Activated CD4-positive, alpha-beta memory T cell treated with anti-CD3 and anti-CD28 coated beads, Interleukin-2, amount 10 ng/mL, durations not matched to agents 7 days and 5 days (primary cell): ENCODE measurements around the gene KCNC4. TPM values are rescaled to one million over a fixed set of nuclear protein-coding genes. Genes with fewer than 3 reads are reported as not detected.

Experiments used
- CTCF ChIA-PET: fragments of 350-600 bp; sonication (Branson Sonifier 250); formaldehyde crosslinking; loops from one replicate; lab custom pipeline; 2021; ENCODE audit warnings: antibody characterized with exemption, inconsistent platforms; lab: Charles Lee
- POLR2A ChIA-PET: fragments of 350-600 bp; sonication (Branson Sonifier 250); formaldehyde crosslinking; loops from one replicate; lab custom pipeline; 2021; ENCODE audit warnings: antibody characterized with exemption; lab: Charles Lee
- DNase-seq: peaks from one replicate; pipeline ENCODE4 v3.0.0-alpha.2; 2020
- H3K27ac Mint-ChIP-seq: one replicate; pipeline ENCODE4 v1.8.0; 2021; ENCODE audit warnings: mild to moderate bottlenecking, mixed read lengths
- H3K27me3 Mint-ChIP-seq: one replicate; pipeline ENCODE4 v1.8.0; 2021; ENCODE audit warnings: mixed read lengths
- H3K36me3 Mint-ChIP-seq: one replicate; pipeline ENCODE4 v1.8.0; 2021; ENCODE audit warnings: low read depth, mixed read lengths
- H3K4me1 Mint-ChIP-seq: one replicate; pipeline ENCODE4 v1.8.0; 2021; ENCODE audit warnings: mixed read lengths
- H3K4me3 Mint-ChIP-seq: one replicate; pipeline ENCODE4 v1.8.0; 2021; ENCODE audit warnings: mild to moderate bottlenecking, mixed read lengths
- H3K9me3 Mint-ChIP-seq: one replicate; pipeline ENCODE4 v1.8.0; 2021; ENCODE audit warnings: mixed read lengths
- total RNA-seq, 2 experiments: library from RNA; stranded (reverse); gene quantifications; one replicate each; pipeline ENCODE4 v1.2.3, GENCODE V29; 2021

Gene KCNC4
- 1 to 10 TPM; 6.8 to 8.1 TPM for total RNA-seq

DNA sequence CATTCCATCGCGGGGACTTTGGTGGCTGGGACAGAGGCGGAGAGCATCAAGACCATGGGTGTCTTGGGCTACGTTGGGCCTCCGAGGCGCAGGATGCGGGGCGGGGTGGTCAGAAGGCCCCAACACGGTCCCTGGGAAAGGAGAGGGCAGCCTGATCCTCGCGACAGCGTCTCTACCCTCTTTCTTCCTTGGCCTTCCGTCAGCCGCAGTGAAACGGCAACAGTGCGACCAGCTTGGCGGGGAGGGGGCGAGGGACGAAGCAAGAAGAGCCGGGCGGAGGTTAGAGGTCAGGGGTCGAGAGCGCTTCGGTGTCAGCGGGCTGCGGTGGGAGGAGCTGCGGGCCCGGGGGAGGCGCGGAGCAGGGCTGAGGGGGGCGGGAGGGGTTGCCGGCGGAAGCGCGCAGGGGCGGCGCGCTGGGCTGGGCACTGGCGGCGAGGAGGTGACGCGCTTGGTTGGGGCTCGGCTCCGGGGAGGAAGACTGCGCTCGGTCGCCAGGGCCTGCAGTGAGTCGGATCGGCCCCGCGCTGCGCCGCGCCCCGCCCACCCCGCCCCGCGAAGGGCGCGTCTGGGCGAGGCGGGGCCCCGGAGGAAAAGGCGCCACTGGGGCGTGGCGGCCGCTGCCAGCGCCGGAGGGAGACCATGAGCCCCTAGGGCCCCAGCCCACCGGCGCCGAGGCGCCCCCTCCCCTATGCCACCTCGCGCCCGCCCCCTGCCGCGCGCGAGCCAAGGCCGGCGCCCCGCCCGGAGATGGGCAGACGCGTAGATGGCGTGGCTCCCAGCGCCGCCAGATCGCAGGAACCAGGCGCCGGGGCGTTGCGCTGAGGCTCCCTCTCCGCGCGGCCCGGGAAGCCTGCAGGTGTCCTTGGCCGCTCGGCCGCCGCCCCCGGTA, at the start of gene KCNC4:
TSS of gene KCNC4 (plus strand) at position 600 of the 889 bp plus-strand sequence. CDS start 1,186 bp downstream, outside the sequence.
- H3K27me3 Mint-ChIP-seq = peaks cover 9% of the 10 kb centered on the region
- H3K36me3 Mint-ChIP-seq = peaks cover 3% of the 10 kb centered on the region
- H3K4me3 Mint-ChIP-seq = peak within 1 kb of the TSS; percentile 81
- CTCF ChIA-PET = interaction anchor here (0.6 to 7.1 kb wide), 11 partner anchors 9 to 286 kb away, joined by 3 to 234 read pairs (median 12); partner anchors contain the start of gene RBM15
- peaks cover 46% of the 10 kb centered on the region for H3K4me1 Mint-ChIP-seq
- POLR2A ChIA-PET = interaction anchor here (0.7 to 8.0 kb wide), 8 partner anchors 9 to 250 kb away, joined by 3 to 142 read pairs (median 4); partner anchors contain the start of genes LAMTOR5 and RBM15
- H3K9me3 Mint-ChIP-seq = no peaks in the 10 kb centered on the region
- DNase-seq = peak; percentile 95
- peak within 1 kb of the TSS; percentile 88 for H3K27ac Mint-ChIP-seq

DNA sequence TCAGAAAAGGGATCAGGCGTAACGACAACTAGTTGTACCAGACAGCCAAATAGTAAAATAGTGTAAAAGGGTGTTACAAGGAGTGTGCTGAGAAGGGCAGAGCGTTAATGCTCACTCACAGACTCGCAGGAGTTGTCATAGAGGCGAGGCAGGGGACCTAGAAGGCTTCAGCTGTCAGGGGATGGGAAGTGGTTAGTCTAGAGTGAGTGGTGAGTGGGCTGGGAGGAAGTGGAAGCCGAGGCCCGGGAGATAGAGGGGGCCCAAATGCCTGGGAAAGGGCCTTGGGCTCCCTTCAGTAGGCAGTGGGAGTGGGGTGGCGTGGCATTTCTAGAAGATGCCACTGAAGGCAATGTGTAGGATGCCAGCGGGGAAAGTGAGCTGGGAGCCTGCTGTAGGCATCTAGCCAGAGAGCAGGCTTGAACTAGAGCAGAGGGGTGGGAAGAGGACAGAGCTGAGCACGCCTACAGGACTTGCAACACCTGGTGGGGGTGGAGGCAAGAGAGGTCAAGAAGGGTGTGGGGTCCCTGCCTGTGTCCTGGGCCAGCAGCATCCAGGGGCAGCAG, 49.5 kb upstream of the KCNC4 start:
- no peaks in the 10 kb centered on the region for H3K9me3 Mint-ChIP-seq
- CTCF ChIA-PET = interaction anchor here (1.4 to 1.5 kb wide), 2 partner anchors 101 to 107 kb away, joined by 4 to 5 read pairs; no protein-coding TSS in a partner anchor

DNA sequence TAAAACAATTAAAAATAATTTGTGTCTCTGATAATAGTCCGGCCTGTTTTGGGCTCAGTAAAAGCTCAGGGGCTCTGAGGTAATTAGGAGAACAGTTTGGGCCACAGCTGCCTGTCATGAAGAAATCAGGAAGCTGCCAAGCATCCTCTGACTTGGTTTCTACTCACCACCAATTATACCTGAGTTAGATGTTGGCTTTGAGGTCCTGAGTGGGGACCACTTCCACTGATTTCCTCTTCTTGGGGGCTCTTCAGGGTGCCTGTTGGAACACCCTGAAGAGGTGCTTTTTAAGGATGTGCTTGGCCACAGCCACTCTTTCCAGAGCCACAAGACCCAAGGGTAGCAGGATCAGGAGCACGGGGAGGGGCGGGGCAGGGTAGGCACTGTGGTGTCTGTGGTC, 48.9 kb upstream of the KCNC4 start:
- POLR2A ChIA-PET = no interaction called here
- CTCF ChIA-PET = interaction anchor here (1.4 to 1.5 kb wide), 2 partner anchors 101 to 108 kb away, joined by 4 to 5 read pairs; no protein-coding TSS in a partner anchor
- DNase-seq = no peak
- Mint-ChIP-seq H3K36me3 (no peaks in the 10 kb centered on the region), H3K9me3 (no peaks in the 10 kb centered on the region), H3K4me1 (no peaks in the 10 kb centered on the region), H3K27ac (no peak overlapping the region), H3K4me3 (no peak overlapping the region), H3K27me3 (peaks cover 23% of the 10 kb centered on the region)

More for the DNA sequence above, 49.5 kb upstream of the KCNC4 start:
- Mint-ChIP-seq H3K4me1 (no peaks in the 10 kb centered on the region), H3K4me3 (no peak overlapping the region), H3K27me3 (peaks cover 26% of the 10 kb centered on the region), H3K36me3 (no peaks in the 10 kb centered on the region), H3K27ac (no peak overlapping the region)
- POLR2A ChIA-PET = no interaction called here
- DNase-seq = no peak

DNA sequence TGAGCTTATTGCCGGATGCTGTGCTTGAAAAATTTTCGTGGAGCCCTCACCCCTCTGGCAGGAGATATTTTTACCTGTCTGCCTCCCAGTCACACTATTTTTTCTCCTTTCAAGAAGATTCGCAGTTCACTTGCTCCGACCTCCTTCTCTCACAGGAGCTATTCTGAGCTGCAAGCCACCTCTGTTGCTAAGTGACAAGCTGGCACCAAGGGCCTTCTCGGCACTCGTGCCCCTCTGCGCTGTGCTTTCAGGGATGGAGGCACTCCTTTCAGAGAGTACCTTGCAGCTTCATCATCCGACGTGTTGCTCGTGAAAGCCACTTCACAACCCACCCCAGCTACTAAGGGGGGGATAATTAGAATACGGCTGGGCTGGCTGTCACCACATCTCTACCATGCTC, 48.3 kb upstream of the KCNC4 start:
- H3K27me3 Mint-ChIP-seq = peaks cover 17% of the 10 kb centered on the region
- no peak overlapping the region for H3K4me3 Mint-ChIP-seq
- DNase-seq = no peak
- H3K27ac Mint-ChIP-seq = no peak overlapping the region
- H3K9me3 Mint-ChIP-seq = no peaks in the 10 kb centered on the region
- ChIA-PET CTCF (interaction anchor here (1.4 to 1.5 kb wide), 2 partner anchors 102 to 108 kb away, joined by 4 to 5 read pairs; no protein-coding TSS in a partner anchor), POLR2A (no interaction called here)
- no peaks in the 10 kb centered on the region for H3K4me1 Mint-ChIP-seq
- H3K36me3 Mint-ChIP-seq = no peaks in the 10 kb centered on the region

DNA sequence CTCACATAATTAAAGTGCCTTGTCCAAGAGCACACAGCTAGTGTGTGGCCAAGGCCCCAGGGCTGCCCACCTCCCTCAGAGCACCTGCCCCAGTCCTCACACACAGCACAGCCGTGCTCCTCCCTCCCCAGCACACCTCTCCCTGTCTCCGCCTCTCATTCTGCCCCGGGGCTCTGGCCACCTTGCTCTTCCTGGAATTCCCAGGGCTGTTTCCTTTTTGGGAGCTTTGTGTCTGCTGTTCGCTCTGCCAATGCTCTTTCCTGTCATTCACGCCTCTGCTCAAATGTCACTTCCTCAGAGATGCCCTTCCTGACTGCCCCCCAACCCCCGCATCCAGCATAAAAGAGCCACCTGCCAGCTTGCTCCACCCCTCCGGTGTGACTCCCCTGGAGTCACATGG, 46.5 kb upstream of the KCNC4 start:
- Mint-ChIP-seq H3K4me3 (no peak overlapping the region), H3K9me3 (no peaks in the 10 kb centered on the region), H3K27me3 (peaks cover 11% of the 10 kb centered on the region), H3K27ac (no peak overlapping the region), H3K4me1 (no peaks in the 10 kb centered on the region), H3K36me3 (no peaks in the 10 kb centered on the region)
- CTCF ChIA-PET = interaction anchor here (0.7 to 1.6 kb wide), 2 partner anchors 58 to 80 kb away, joined by 3 read pairs; no protein-coding TSS in a partner anchor
- POLR2A ChIA-PET = no interaction called here
- no peak for DNase-seq

DNA sequence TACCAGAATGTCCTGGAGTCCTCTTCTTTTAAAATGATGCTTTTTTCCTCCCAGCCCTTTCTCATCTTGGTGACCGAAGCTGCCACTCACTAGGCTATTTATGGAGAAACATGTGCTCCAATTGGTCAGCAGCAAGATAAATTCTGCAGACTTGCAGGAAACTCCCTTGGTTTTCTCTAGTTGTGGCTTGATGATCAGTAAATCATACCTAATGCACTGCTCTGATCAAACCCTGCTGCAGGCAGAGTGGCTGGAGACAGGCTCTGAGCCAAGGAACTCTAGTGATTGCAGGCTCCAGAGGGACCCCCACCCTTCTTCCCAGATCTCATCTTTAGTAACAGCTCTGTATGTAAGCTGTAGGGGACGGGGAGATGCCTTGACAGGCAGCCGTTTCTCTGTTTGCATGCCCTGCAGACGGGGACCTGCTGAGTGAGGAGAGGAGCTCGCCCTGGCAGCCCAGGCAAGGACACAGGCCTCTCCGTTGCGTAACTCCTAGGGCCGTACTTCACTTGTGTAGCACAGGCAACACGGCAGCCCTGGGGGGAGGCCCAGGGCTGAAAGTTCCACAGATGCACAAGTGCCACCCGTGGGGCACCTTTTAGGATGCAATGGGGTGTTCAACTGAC, 45.3 kb upstream of the KCNC4 start:
- H3K27ac Mint-ChIP-seq = no peak overlapping the region
- ChIA-PET CTCF (interaction anchor here (1.6 kb wide), 1 partner anchor 59 kb away, joined by 3 read pairs; no protein-coding TSS in a partner anchor), POLR2A (no interaction called here)
- no peak for DNase-seq
- H3K4me3 Mint-ChIP-seq = no peak overlapping the region
- H3K36me3 Mint-ChIP-seq = no peaks in the 10 kb centered on the region
- no peaks in the 10 kb centered on the region for H3K9me3 Mint-ChIP-seq
- no peaks in the 10 kb centered on the region for H3K4me1 Mint-ChIP-seq
- H3K27me3 Mint-ChIP-seq = peaks cover 10% of the 10 kb centered on the region

DNA sequence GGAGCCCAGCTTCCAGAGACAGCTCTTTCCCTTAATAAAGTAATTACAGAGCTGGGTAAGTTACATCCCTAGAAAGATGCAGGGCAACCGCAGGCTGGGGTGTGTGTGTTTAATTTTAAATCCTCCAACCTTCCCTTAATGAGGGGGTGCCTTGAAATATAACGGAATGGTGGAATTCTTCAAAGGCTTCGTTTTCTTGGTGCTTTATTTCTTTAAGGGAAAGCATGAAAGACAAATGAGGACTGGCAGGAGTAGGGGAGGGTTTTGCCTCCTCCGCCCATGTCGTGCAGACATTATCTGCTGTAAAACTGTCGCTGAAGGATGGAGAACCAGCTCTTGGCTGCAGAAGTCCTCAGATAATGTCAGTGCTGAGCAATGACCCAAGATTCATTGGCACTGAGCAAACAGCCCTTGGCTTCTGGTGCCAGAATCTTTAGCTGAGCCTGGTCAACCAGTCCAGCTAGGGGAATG, 44.3 kb upstream of the KCNC4 start:
- no peak for DNase-seq
- Mint-ChIP-seq H3K4me3 (no peak overlapping the region), H3K9me3 (no peaks in the 10 kb centered on the region), H3K4me1 (no peaks in the 10 kb centered on the region), H3K27me3 (peaks cover 2% of the 10 kb centered on the region), H3K36me3 (no peaks in the 10 kb centered on the region), H3K27ac (no peak overlapping the region)
- CTCF ChIA-PET = no interaction called here
- POLR2A ChIA-PET = no interaction called here

DNA sequence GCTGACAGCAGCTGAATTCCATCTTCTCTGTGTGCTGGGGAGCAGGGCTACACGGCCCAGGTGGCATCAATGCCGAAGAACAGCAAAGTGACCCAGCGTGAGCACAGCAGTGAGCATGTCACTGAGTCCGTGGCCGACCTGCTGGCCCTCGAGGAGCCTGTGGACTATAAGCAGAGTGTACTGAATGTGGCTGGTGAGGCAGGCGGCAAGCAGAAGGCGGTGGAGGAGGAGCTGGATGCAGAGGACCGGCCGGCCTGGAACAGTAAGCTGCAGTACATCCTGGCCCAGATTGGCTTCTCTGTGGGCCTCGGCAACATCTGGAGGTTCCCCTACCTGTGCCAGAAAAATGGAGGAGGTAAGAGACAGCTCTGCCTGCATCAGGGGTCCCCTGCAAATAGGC, 43.3 kb upstream of the KCNC4 start:
- H3K9me3 Mint-ChIP-seq = no peaks in the 10 kb centered on the region
- ChIA-PET POLR2A (no interaction called here), CTCF (interaction anchor here (0.6 kb wide), 1 partner anchor 22 kb away, joined by 3 read pairs; no protein-coding TSS in a partner anchor)
- no peak for DNase-seq
- H3K27ac Mint-ChIP-seq = no peak overlapping the region
- no peaks in the 10 kb centered on the region for H3K4me1 Mint-ChIP-seq
- peaks cover 2% of the 10 kb centered on the region for H3K27me3 Mint-ChIP-seq
- H3K4me3 Mint-ChIP-seq = no peak overlapping the region
- no peaks in the 10 kb centered on the region for H3K36me3 Mint-ChIP-seq

DNA sequence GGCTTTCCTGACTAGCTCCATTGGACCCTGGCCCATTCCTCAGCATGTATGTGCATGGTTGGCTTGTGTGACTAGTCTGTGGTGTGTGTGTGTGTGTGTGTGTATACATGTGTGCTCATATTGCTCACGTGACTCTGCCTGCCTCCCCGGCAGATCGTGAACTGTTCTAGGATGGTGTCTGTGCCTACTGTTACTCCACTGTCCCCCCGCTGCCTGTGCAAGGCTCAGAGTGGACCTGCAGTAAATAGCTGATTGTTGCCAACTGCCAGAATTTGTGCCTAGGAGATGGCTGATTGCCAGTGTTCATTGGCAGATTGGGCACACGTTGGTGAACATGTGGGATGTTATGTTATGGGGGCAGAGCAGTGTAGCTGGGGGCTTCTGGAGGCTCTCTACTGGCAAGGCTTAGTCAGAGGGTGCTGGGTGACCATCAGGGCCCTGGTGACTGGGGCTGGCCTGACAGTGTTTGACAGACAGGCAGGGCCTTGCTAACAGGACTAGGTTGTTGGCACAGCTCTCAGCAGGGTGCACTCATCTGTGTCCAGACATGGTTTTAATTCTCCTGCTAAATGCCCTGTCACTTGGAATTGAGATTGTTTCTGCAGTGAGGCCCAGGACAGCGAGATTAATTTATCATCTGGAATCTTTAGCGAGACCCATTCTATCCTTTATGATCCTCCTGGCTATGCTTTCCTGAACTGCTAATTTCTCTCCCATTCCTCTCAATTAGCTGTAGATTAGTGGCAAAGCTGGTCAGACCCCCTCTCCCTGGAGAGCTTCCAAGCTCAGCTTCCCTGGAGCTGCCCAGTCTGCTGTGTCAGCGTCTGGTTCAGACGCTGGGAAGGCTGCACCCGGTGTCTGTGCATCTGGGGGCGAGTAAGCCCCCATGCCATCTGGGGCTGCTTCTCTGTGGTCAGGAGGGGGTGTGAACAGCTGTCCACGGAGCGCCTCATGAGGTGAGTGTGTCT, 39.1 kb upstream of the KCNC4 start:
- H3K27me3 Mint-ChIP-seq = peaks cover 6% of the 10 kb centered on the region
- H3K9me3 Mint-ChIP-seq = no peaks in the 10 kb centered on the region
- H3K4me1 Mint-ChIP-seq = no peaks in the 10 kb centered on the region
- ChIA-PET CTCF (no interaction called here), POLR2A (no interaction called here)
- no peaks in the 10 kb centered on the region for H3K36me3 Mint-ChIP-seq
- H3K27ac Mint-ChIP-seq = no peak overlapping the region
- H3K4me3 Mint-ChIP-seq = no peak overlapping the region
- DNase-seq = no peak

DNA sequence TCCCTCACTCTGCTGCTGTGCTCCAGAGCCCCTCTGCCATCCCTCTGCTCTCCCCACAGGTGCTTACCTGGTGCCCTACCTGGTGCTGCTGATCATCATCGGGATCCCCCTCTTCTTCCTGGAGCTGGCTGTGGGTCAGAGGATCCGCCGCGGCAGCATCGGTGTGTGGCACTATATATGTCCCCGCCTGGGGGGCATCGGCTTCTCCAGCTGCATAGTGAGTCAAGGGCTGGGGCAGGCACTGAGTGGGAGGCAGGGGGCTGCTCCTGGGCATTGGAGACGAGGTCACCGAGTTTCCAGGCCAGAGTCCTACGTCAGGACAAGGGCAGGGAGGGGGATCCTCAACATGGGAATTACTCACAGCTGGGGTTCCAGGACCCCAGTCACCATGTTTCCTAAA, 38.1 kb upstream of the KCNC4 start:
- POLR2A ChIA-PET = no interaction called here
- no peaks in the 10 kb centered on the region for H3K36me3 Mint-ChIP-seq
- CTCF ChIA-PET = no interaction called here
- H3K4me1 Mint-ChIP-seq = no peaks in the 10 kb centered on the region
- H3K4me3 Mint-ChIP-seq = no peak overlapping the region
- DNase-seq = no peak
- H3K27me3 Mint-ChIP-seq = peaks cover 12% of the 10 kb centered on the region
- H3K27ac Mint-ChIP-seq = no peak overlapping the region
- no peaks in the 10 kb centered on the region for H3K9me3 Mint-ChIP-seq

DNA sequence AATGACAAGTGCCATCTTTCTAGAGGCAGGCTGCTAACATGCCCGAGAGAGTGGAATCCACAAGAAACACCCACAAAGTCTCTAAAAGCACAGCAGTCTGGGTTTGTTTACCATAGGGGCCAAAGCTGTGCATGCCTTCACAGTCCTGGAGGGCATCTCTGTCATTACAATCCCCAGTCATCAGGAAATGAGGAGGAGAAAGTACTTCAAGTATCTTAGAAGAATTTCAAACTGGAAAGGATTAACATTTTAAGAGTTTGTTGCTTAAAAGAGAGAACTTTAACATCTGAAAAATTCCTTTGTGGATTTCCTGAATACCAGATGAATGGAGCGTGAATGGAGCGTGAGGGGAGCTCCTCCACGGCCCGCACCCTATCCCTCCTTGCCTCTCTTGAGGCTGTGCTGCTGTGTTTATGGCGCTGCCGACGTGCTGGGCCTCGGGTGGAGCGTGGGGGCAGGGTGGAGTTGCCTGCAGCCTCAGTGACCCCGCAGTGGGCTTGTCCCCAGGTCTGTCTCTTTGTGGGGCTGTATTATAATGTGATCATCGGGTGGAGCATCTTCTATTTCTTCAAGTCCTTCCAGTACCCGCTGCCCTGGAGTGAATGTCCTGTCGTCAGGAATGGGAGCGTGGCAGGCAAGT, 36.5 kb upstream of the KCNC4 start:
- no peak overlapping the region for H3K4me3 Mint-ChIP-seq
- POLR2A ChIA-PET = no interaction called here
- H3K27me3 Mint-ChIP-seq = peaks cover 14% of the 10 kb centered on the region
- no peaks in the 10 kb centered on the region for H3K36me3 Mint-ChIP-seq
- no peaks in the 10 kb centered on the region for H3K4me1 Mint-ChIP-seq
- no peak for DNase-seq
- no peak overlapping the region for H3K27ac Mint-ChIP-seq
- CTCF ChIA-PET = no interaction called here
- no peaks in the 10 kb centered on the region for H3K9me3 Mint-ChIP-seq
